Esophagus squamous epithelium (tissue), 5 donors: ENCODE measurements around the gene SCD5. TPM values are rescaled to one million over a fixed set of nuclear protein-coding genes. Genes with fewer than 3 reads are reported as not detected.
"Not testable (repeated sequence)": the region's sequence is repeated elsewhere in the genome, so short reads cannot be mapped to it uniquely, and the experiment has no call there.

Experiments
- DNase-seq: peaks from one replicate; lab custom pipeline; 2025; lab: John Stamatoyannopoulos, UW
- H3K27ac ChIP-seq, 4 donors: fragments of 200-600 bp; sonication (generic); one replicate each; pipeline ENCODE4 v1.5.1; 2016 to 2019; ENCODE audit warnings: mild to moderate bottlenecking in 1 of 4
- H3K27me3 ChIP-seq, 4 donors: fragments of 200-600 bp; sonication (generic); 1 replicate in 3 of 4; 2 replicates in 1 of 4; pipeline versions ENCODE4 v1.5.1 to v1.6.0; 2017 to 2021; ENCODE audit warnings: antibody characterized with exemption in 1 of 4
- H3K36me3 ChIP-seq, 3 donors: fragments of 200-600 bp; sonication (generic); one replicate each; pipeline ENCODE4 v1.5.1; 2016 to 2019
- H3K4me1 ChIP-seq, 3 donors: fragments of 200-600 bp; sonication (generic); one replicate each; pipeline ENCODE4 v1.5.1; 2017 to 2019
- H3K4me3 ChIP-seq, 4 donors: fragments of 200-600 bp; sonication (generic); 1 replicate in 3 of 4; 2 replicates in 1 of 4; pipeline ENCODE4 v1.5.1; 2016 to 2019; ENCODE audit warnings: mild to moderate bottlenecking in 2 of 4, moderate library complexity in 1 of 4
- H3K9me3 ChIP-seq, 3 donors: fragments of 200-600 bp; sonication (generic); one replicate each; pipeline ENCODE4 v1.5.1; 2016 to 2019
- POLR2A ChIP-seq, 4 donors: fragments of 450-650 bp; IDR thresholded peaks; one replicate each; pipeline ENCODE4 v1.6.1; 2017; ENCODE audit warnings: antibody characterized with exemption in 4 of 4, mild to moderate bottlenecking in 4 of 4, moderate library complexity in 3 of 4
- WGBS, 2 donors: methylation state at CpG; one replicate each; pipeline ENCODE4 v1.1.5; 2018; 5-methylcytosine and 5-hydroxymethylcytosine counted together
- intact Hi-C: fragments of 100-400 bp; cut with DNase I; formaldehyde crosslinking; loops from one replicate; pipeline ENCODE4 v1.15.0; 2022
- total RNA-seq, 4 donors: library from RNA; depleted of rRNA; stranded (reverse); fragments of >200 nt; gene quantifications; one replicate each; pipeline ENCODE4 v1.1.0, GENCODE V29; 2016
- TF ChIP-seq, protein P1 (sequence below), 6 experiments: fragments of 450-650 bp in 4 of 6; fragments of 200-600 bp in 2 of 6; sonication (generic) in 2 of 6; IDR thresholded peaks; one replicate each; pipeline ENCODE4 v1.5.1; 2016 to 2019; ENCODE audit warnings: antibody characterized with exemption in 6 of 6, mild to moderate bottlenecking in 4 of 6, moderate library complexity in 4 of 6
- donor health status: DM: yes; HTN: yes; CAD: no.

Gene SCD5
- total RNA-seq, 4 donors from 2014 or later, result 1.2 to 6.3 (median 4.3) TPM

DNA sequence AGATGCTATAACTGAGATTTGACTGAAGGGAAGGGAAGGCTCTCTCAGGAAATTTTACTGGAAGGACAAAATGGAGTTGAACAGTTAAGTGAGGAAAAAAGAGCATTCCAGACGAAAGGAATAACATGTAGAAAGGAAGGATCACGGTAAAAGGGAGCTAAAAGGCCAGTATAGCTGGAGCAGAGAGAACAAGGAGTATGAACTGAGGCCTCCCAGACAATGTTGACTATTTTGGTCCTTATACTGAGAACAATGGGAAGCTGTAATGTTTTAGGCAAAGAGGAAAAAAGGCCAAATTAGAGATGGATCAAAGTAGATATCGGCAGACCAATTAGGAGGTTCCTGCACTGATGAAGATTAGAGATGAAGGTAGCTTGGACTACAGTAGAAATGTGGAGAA, 26.8 kb upstream of the SCD5 start:
- Histone ChIP-seq H3K27ac (no peak overlapping the region), H3K4me3 (no peak overlapping the region), H3K4me1 (no peaks in the 10 kb centered on the region), H3K9me3 (no peaks in the 10 kb centered on the region), H3K36me3 (peaks cover 35 to 99% (median 66%) of the 10 kb centered on the region in 3 donors), H3K27me3 (no peaks in the 10 kb centered on the region)
- 90% methylated on average over 3 of the region's 3 CpGs for WGBS, 2 donors
- intact Hi-C loops, result no loop called here
- TF ChIP-seq, protein P1, sequence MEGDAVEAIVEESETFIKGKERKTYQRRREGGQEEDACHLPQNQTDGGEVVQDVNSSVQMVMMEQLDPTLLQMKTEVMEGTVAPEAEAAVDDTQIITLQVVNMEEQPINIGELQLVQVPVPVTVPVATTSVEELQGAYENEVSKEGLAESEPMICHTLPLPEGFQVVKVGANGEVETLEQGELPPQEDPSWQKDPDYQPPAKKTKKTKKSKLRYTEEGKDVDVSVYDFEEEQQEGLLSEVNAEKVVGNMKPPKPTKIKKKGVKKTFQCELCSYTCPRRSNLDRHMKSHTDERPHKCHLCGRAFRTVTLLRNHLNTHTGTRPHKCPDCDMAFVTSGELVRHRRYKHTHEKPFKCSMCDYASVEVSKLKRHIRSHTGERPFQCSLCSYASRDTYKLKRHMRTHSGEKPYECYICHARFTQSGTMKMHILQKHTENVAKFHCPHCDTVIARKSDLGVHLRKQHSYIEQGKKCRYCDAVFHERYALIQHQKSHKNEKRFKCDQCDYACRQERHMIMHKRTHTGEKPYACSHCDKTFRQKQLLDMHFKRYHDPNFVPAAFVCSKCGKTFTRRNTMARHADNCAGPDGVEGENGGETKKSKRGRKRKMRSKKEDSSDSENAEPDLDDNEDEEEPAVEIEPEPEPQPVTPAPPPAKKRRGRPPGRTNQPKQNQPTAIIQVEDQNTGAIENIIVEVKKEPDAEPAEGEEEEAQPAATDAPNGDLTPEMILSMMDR (IDR thresholded peaks at IDR 0.05), result no peak
- no peak for TF ChIP-seq POLR2A (IDR thresholded peaks at IDR 0.05)
- DNase-seq, result no peak

- TF ChIP-seq POLR2A (IDR thresholded peaks at IDR 0.05), result no peak
- TF ChIP-seq, protein P1 (IDR thresholded peaks at IDR 0.05), result no peak
- intact Hi-C loops, result no loop called here
- WGBS, 2 donors, result 91 to 93% methylated on average over 5 of the region's 5 CpGs
- H3K4me1 ChIP-seq, result no peaks in the 10 kb centered on the region
- H3K9me3 ChIP-seq, result no peaks in the 10 kb centered on the region
- no peaks in the 10 kb centered on the region for H3K27me3 ChIP-seq
- no peak for DNase-seq
- no peak overlapping the region for H3K27ac ChIP-seq
- peaks cover 29 to 100% (median 61%) of the 10 kb centered on the region in 3 donors for H3K36me3 ChIP-seq
- no peak overlapping the region for H3K4me3 ChIP-seq
These were observed 24.5 kb upstream of the SCD5 start for GRCh38 chr4:82823062-82823461.

DNA sequence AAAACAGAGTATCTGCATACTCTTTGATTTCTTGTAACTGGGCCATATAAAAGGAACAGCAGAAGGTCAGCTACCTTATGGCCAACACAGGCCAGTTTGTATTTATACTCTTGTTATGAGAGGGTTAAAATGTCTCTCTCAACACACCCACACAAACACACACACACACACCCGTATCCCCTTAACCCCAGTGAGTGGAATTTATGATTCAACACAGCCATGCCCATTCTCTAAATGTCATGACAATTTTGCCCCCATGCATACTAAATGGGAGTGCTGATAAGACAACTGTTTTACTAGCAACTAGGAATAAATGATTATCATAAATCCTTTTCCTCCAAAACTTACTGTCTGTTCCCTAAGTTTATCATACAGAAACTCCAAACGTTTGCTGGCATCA, 22.1 kb upstream of the SCD5 start:
- H3K4me1 ChIP-seq, result no peaks in the 10 kb centered on the region
- no peak overlapping the region for H3K27ac ChIP-seq
- DNase-seq, result no peak
- no peak for TF ChIP-seq POLR2A (IDR thresholded peaks at IDR 0.05)
- TF ChIP-seq, protein P1 (IDR thresholded peaks at IDR 0.05), result no peak
- peaks cover 23 to 93% (median 49%) of the 10 kb centered on the region in 3 donors for H3K36me3 ChIP-seq
- 24 to 36% methylated on average over 2 of the region's 2 CpGs for WGBS, 2 donors
- intact Hi-C loops, result no loop called here
- H3K4me3 ChIP-seq, result no peak overlapping the region
- H3K27me3 ChIP-seq, result no peaks in the 10 kb centered on the region
- no peaks in the 10 kb centered on the region for H3K9me3 ChIP-seq

GRCh38 chr4:82818664-82819662, 20.4 kb upstream of the SCD5 start:
- Histone ChIP-seq H3K9me3 (no peaks in the 10 kb centered on the region), H3K36me3 (peaks cover 15 to 76% (median 37%) of the 10 kb centered on the region in 3 donors), H3K27me3 (no peaks in the 10 kb centered on the region), H3K4me3 (no peak overlapping the region), H3K27ac (no peak overlapping the region), H3K4me1 (no peaks in the 10 kb centered on the region)
- TF ChIP-seq, protein P1 (IDR thresholded peaks at IDR 0.05), result no peak
- TF ChIP-seq POLR2A (IDR thresholded peaks at IDR 0.05), result no peak
- intact Hi-C loops, result no loop called here
- no peak for DNase-seq
- 71 to 90% methylated on average over 2 of the region's 2 CpGs for WGBS, 2 donors

- H3K36me3 ChIP-seq, result peaks cover 7 to 55% (median 17%) of the 10 kb centered on the region in 3 donors
- DNase-seq, H3K27me3 ChIP-seq, H3K27ac ChIP-seq, H3K4me1 ChIP-seq, intact Hi-C loops, H3K4me3 ChIP-seq, H3K9me3 ChIP-seq: not testable (repeated sequence)
- 96 to 98% methylated on average over 5 to 6 of the region's 6 CpGs for WGBS, 2 donors
These were observed 18.3 kb upstream of the SCD5 start for GRCh38 chr4:82816874-82817273.
